Sigmoid colon (tissue), 7 donors: ENCODE results near the gene MTF1. TPM values are rescaled to one million over a fixed set of nuclear protein-coding genes. Genes with fewer than 3 reads are reported as not detected.

Experiments
- DNase-seq: peaks from one replicate; pipeline ENCODE4 v3.0.0-alpha.2; 2019
- H3K27ac ChIP-seq, 4 donors: fragments of 200-600 bp; sonication (generic); one replicate each; pipeline ENCODE4 v1.5.1; 2016 to 2019; ENCODE audit warnings: mild to moderate bottlenecking in 1 of 4
- H3K27me3 ChIP-seq, 3 donors: fragments of 200-600 bp; sonication (generic); one replicate each; pipeline ENCODE4 v1.5.1; 2019; ENCODE audit warnings: mild to moderate bottlenecking in 1 of 3
- H3K36me3 ChIP-seq, 4 donors: fragments of 200-600 bp; sonication (generic); one replicate each; pipeline ENCODE4 v1.5.1; 2016 to 2019
- H3K4me1 ChIP-seq, 4 donors: fragments of 200-600 bp; sonication (generic); one replicate each; pipeline ENCODE4 v1.5.1; 2017 to 2019
- H3K4me3 ChIP-seq, 4 donors: fragments of 200-600 bp; sonication (generic); one replicate each; pipeline ENCODE4 v1.5.1; 2017 to 2019; ENCODE audit warnings: mild to moderate bottlenecking in 2 of 4, moderate library complexity in 1 of 4
- H3K9me3 ChIP-seq, 4 donors: fragments of 200-600 bp in 3 of 4; sonication (generic) in 3 of 4; one replicate each; pipeline versions ENCODE4 v1.5.1 to v1.6.1; 2013 to 2019
- EP300 ChIP-seq, 4 donors: sonication (generic); formaldehyde crosslinking; IDR thresholded peaks; one replicate each; pipeline ENCODE4 v1.6.1; 2017; ENCODE audit warnings: antibody characterized with exemption in 4 of 4
- POLR2A ChIP-seq, 2 donors: fragments of 450-650 bp; IDR thresholded peaks; one replicate each; pipeline ENCODE4 v1.6.1; 2016; ENCODE audit warnings: antibody characterized with exemption in 2 of 2, mild to moderate bottlenecking in 2 of 2, moderate library complexity in 2 of 2
- POLR2AphosphoS5 ChIP-seq, 4 donors: sonication (generic); formaldehyde crosslinking; IDR thresholded peaks; one replicate each; pipeline ENCODE4 v1.6.1; 2017; ENCODE audit warnings: antibody characterized with exemption in 4 of 4
- WGBS, 2 donors: extraction: QIAGEN DNeasy Blood & Tissue Kit; methylation state at CpG; one replicate each; pipeline ENCODE4 v1.1.7; 2013; 5-methylcytosine and 5-hydroxymethylcytosine counted together
- intact Hi-C: fragments of 100-400 bp; cut with DNase I; formaldehyde crosslinking; loops from one replicate; pipeline ENCODE4 v1.15.1; 2023
- polyA plus RNA-seq, 3 donors: library from polyadenylated mRNA; stranded (reverse); fragments of 200-250 nt; gene quantifications; one replicate each; pipeline ENCODE4 v1.2.3, GENCODE V29; 2013
- total RNA-seq, 4 donors: library from RNA; depleted of rRNA; stranded (reverse); fragments of >200 nt; gene quantifications; one replicate each; pipeline ENCODE4 v1.1.0, GENCODE V29; 2016
- TF ChIP-seq, protein P1 (sequence below), 4 experiments: fragments of 450-650 bp in 3 of 4; fragments of 200-600 bp in 1 of 4; IDR thresholded peaks; one replicate each; pipeline ENCODE4 v1.5.1; 2016 to 2019; ENCODE audit warnings: antibody characterized with exemption in 4 of 4, mild to moderate bottlenecking in 3 of 4, moderate library complexity in 2 of 4
- donor health status: healthy with polysubstance abuse.
- donor health status: Bipolar disorder and iron deficiency.
- donor health status: healthy.

MTF1 gene
- total and polyA plus RNA-seq, 7 donors: 2.4 to 8.6 (median 4.4) TPM

DNA sequence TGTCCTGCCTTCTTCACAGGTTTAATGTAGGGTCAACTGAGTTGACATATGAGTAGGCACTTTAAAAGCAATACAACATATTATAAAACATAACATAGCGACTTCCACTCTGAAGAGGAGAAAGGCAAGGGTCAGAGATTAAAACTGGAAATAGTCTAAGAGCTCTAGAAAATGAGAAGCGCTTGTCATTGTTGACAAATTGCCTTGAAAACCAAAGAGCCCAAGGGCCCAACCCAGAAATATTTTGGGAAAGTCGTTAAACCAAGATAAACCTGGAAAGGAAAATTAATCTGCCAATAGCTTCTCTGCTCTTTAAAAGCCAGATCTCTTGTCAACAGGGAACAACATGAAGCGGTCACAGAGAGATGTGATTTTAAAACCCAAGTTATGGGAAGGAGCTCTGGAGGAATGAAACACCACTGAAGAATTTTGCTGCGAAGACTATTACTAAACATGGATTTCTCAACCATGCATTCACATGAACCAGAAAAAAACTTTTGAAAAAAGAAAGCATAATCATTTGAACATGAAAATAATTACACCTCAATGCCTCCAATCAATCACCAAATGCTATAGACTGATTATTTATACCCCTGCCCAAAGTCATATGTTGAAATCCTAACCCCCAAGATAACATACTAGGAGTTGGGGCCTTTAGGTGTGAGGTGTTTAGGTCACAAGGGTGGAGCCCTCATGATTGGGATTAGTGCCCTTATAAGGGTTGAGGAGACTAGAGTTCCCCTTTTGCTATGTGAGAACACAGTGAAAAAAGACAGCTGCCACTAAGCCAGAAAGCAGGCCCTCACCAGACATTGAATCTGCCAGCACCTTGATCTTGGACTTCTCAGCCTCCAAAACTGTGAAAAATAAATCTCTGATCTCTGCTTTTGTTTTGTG, 33.0 kb upstream of the MTF1 start:
- DNase-seq: no peak
- Histone ChIP-seq H3K27me3 (no peaks in the 10 kb centered on the region), H3K27ac (no peak overlapping the region), H3K36me3 (peaks cover 10 to 39% (median 24%) of the 10 kb centered on the region in 4 donors), H3K4me3 (no peak overlapping the region), H3K9me3 (no peaks in the 10 kb centered on the region), H3K4me1 (no peaks in the 10 kb centered on the region)
- intact Hi-C loops: no loop called here
- TF ChIP-seq POLR2AphosphoS5 (IDR thresholded peaks at IDR 0.05): no peak
- TF ChIP-seq, protein P1, sequence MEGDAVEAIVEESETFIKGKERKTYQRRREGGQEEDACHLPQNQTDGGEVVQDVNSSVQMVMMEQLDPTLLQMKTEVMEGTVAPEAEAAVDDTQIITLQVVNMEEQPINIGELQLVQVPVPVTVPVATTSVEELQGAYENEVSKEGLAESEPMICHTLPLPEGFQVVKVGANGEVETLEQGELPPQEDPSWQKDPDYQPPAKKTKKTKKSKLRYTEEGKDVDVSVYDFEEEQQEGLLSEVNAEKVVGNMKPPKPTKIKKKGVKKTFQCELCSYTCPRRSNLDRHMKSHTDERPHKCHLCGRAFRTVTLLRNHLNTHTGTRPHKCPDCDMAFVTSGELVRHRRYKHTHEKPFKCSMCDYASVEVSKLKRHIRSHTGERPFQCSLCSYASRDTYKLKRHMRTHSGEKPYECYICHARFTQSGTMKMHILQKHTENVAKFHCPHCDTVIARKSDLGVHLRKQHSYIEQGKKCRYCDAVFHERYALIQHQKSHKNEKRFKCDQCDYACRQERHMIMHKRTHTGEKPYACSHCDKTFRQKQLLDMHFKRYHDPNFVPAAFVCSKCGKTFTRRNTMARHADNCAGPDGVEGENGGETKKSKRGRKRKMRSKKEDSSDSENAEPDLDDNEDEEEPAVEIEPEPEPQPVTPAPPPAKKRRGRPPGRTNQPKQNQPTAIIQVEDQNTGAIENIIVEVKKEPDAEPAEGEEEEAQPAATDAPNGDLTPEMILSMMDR (IDR thresholded peaks at IDR 0.05): no peak
- TF ChIP-seq POLR2A (IDR thresholded peaks at IDR 0.05): no peak
- no peak for TF ChIP-seq EP300 (IDR thresholded peaks at IDR 0.05)
- WGBS, 2 donors: 84% methylated on average over 5 of the region's 5 CpGs

DNA sequence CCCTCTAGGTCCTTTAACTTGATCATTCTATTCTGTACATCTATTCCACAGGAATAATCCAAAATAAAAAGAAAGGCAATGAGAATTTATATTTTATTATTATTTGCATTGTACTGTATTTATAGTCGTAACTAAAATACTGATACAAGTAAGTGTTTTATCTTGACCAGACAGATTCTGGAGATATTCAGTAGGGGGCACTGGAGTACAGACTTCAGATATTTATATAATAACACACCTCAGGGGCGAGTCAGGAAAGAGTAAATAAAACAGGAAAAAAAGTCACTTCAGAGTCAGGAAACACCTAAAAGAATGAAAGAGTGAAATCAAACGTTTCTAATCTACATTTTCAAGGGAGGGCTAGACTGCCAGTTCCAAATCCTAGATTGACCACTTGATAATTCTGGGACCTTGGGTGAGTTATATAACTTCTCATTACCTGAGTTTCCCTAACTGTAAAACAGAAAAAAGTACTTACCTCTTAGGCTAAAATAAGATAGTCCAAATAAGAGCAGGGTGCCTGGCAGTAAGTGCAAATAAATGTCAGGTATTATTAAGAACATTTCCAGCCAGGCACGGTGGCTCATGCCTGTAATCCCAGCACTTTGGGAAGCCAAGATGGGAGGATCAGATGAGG, 31.1 kb upstream of the MTF1 start:
- no peaks in the 10 kb centered on the region for H3K27me3 ChIP-seq
- intact Hi-C loops: no loop called here
- no peaks in the 10 kb centered on the region for H3K4me1 ChIP-seq
- H3K27ac ChIP-seq: peak overlapping the region in 1 of 4 donors; percentile 13
- H3K9me3 ChIP-seq: no peaks in the 10 kb centered on the region
- no peak overlapping the region for H3K4me3 ChIP-seq
- WGBS, 2 donors: 17 to 38% methylated on average over 4 of the region's 4 CpGs
- peaks cover 12 to 58% (median 42%) of the 10 kb centered on the region in 4 donors for H3K36me3 ChIP-seq
- no peak for DNase-seq
- TF ChIP-seq, protein P1 (IDR thresholded peaks at IDR 0.05): peak in 2 of 4 experiments; percentile 23 to 33
- TF ChIP-seq POLR2AphosphoS5 (IDR thresholded peaks at IDR 0.05): no peak

DNA sequence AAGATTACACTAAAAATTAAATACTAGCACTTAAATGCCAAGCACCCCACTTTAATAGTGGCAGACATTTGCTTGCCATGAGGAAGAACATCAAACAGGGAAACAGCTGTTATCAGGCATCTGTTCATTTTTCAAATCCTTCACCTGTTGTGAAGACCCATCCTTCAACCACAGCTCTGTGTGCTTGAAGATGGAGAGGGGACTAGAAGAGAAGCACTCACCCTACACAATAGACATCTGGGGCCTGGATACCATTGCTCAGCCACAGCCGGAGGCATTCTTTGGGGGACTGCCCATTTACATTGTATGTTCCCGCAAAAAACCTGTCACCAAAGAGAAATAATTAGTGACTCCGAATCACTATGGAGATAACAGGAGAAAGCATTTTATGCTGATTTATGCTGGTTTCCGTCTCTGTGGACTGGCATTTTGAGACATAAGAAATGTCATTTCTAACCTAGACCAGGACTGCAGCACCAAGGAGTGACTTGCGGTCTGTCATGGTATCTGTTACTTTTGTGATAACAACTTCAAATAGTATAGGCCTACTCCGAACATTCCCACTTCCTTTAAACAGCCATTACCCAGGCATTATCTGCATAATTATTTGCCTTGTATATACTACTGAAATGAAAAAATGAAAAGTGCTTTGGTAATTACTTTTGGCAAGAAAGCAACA, 28.8 kb upstream of the MTF1 start:
- WGBS, 2 donors: 95 to 98% methylated on average over 6 of the region's 6 CpGs
- Histone ChIP-seq H3K4me1 (no peaks in the 10 kb centered on the region), H3K27me3 (no peaks in the 10 kb centered on the region), H3K27ac (no peak overlapping the region), H3K36me3 (peaks cover 14 to 81% (median 55%) of the 10 kb centered on the region in 4 donors), H3K4me3 (no peak overlapping the region), H3K9me3 (no peaks in the 10 kb centered on the region)
- TF ChIP-seq EP300 (IDR thresholded peaks at IDR 0.05) (no peak), POLR2A (IDR thresholded peaks at IDR 0.05) (no peak), POLR2AphosphoS5 (IDR thresholded peaks at IDR 0.05) (no peak)
- TF ChIP-seq, protein P1 (IDR thresholded peaks at IDR 0.05): no peak
- DNase-seq: no peak
- intact Hi-C loops: no loop called here

DNA sequence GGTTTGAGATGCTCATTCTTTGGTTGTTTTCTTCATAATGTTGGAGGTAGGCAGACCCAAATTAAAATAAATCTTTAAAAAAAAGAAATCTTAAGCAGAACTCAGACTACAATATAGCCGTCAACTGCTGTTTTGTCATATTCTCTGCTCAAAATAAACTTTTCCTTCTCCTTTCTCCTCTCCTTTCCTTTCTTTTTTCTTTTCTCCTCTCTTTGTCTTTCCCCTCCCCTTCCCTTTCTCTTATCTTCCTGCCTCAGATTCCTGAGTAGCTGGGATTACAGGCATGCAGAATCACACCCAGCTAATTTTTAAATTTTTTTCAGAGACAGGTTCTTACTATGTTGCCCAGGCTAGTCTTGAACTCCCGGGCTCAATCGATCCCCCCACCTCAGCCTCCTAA, 24.8 kb upstream of the MTF1 start:
- TF ChIP-seq, protein P1 (IDR thresholded peaks at IDR 0.05): no peak
- no peak for TF ChIP-seq EP300 (IDR thresholded peaks at IDR 0.05)
- no peak for TF ChIP-seq POLR2AphosphoS5 (IDR thresholded peaks at IDR 0.05)
- no peak for TF ChIP-seq POLR2A (IDR thresholded peaks at IDR 0.05)
- Histone ChIP-seq H3K36me3 (peaks cover 23 to 100% (median 78%) of the 10 kb centered on the region in 4 donors), H3K9me3 (no peaks in the 10 kb centered on the region), H3K27me3 (no peaks in the 10 kb centered on the region), H3K4me3 (no peak overlapping the region), H3K27ac (no peak overlapping the region), H3K4me1 (no peaks in the 10 kb centered on the region)
- 96 to 99% methylated on average over 3 of the region's 3 CpGs for WGBS, 2 donors
- no peak for DNase-seq
- intact Hi-C loops: no loop called here
